HG03575 (cell line): ENCODE data around the gene CHD8.
A peak's percentile ranks its signal among the peaks of the same experiment; 100 is the strongest.
"Not testable (repeated sequence)": the region's sequence is repeated elsewhere in the genome, so short reads cannot be mapped to it uniquely, and the experiment has no call there.

Experiments used
- ATAC-seq: cut with Tn5 transposase; IDR thresholded peaks from one replicate; pipeline ENCODE4 v1.9.1; 2021; ENCODE audit not compliant: unreplicated experiment, insufficient number of reproducible peaks, low FRiP score; ENCODE audit errors: extremely low read depth

Gene CHD8

GRCh38 chr14:21442657-21443056 is 13.3 kb downstream of the CHD8 start:
- not testable (repeated sequence) for ATAC-seq

GRCh38 chr14:21440859-21441258 is 15.1 kb downstream of the CHD8 start:
- ATAC-seq = no peak

GRCh38 chr14:21437063-21437901 is 18.6 kb downstream of the CHD8 start:
- peak; percentile 83 for ATAC-seq

GRCh38 chr14:21436567-21437062 is 19.3 kb downstream of the CHD8 start:
- no peak for ATAC-seq

- ATAC-seq = no peak
Measured at GRCh38 chr14:21431126-21431525, 24.8 kb downstream of the CHD8 start.

GRCh38 chr14:21428930-21429329 is 27.0 kb downstream of the CHD8 start:
- ATAC-seq = no peak

GRCh38 chr14:21426692-21427091 is 29.2 kb downstream of the CHD8 start:
- no peak for ATAC-seq

GRCh38 chr14:21419528-21419927 is 36.4 kb downstream of the CHD8 start:
- no peak for ATAC-seq

GRCh38 chr14:21415329-21415728 is 40.6 kb downstream of the CHD8 start:
- ATAC-seq = no peak

- no peak for ATAC-seq
Measured at GRCh38 chr14:21414137-21414631, 41.7 kb downstream of the CHD8 start.

- ATAC-seq = no peak
Measured at GRCh38 chr14:21408147-21408546, 47.8 kb downstream of the CHD8 start.

GRCh38 chr14:21406213-21406612 is 49.7 kb downstream of the CHD8 start:
- no peak for ATAC-seq

GRCh38 chr14:21405097-21405496 is 50.8 kb downstream of the CHD8 start:
- no peak for ATAC-seq

GRCh38 chr14:21399311-21399870 is 56.5 kb downstream of the CHD8 start:
- no peak for ATAC-seq

- ATAC-seq = no peak
Measured at GRCh38 chr14:21398901-21399300, 57.0 kb downstream of the CHD8 start.

GRCh38 chr14:21395450-21395849 is 60.5 kb downstream of the CHD8 start:
- no peak for ATAC-seq

- ATAC-seq = no peak
Measured at GRCh38 chr14:21385188-21385904, 70.6 kb downstream of the CHD8 start.

- ATAC-seq = no peak
Measured at GRCh38 chr14:21384494-21384851, 71.5 kb downstream of the CHD8 start.

GRCh38 chr14:21383848-21384493 is 72.0 kb downstream of the CHD8 start, which contains the start of gene SUPT16H:
Gene SUPT16H (minus strand): TSS chr14:21384019. CDS start chr14:21383927, 92 bp downstream.
- ATAC-seq = peak; percentile 49
